H1 (cell line): ENCODE measurements around the gene TM4SF18. TPM values are rescaled to one million over a fixed set of nuclear protein-coding genes. Genes with fewer than 3 reads are reported as not detected.

ENCODE experiments used
- CTCF ChIA-PET: fragments of 300-600 bp; sonication (Branson Sonifier 250); formaldehyde crosslinking; loops from one replicate; lab custom pipeline; 2021; ENCODE audit not compliant: partially characterized antibody; lab: Charles Lee
- POLR2A ChIA-PET: fragments of 300-600 bp; sonication (Branson Sonifier 250); formaldehyde crosslinking; loops from one replicate; lab custom pipeline; 2021; ENCODE audit warnings: inconsistent platforms; ENCODE audit not compliant: partially characterized antibody; lab: Charles Lee
- DNase-seq, 2 experiments: peaks; one replicate each; pipeline versions ENCODE4 v3.0.0 to v3.0.0-alpha.2; 2010 to 2022; ENCODE audit warnings: low spot score in 2 of 2, low read depth in 1 of 2, mixed read lengths in 1 of 2
- FAIRE-seq: peaks from 2 replicates; lab custom pipeline; 2011; peaks lifted over from hg19 to GRCh38; lab: Jason Lieb, UNC
- H2AFZ ChIP-seq: 2 replicates; pipeline ENCODE4 v1.8.1; 2012; ENCODE audit warnings: low read length, inconsistent platforms
- H2AK5ac ChIP-seq: 2 replicates; pipeline ENCODE4 v1.6.1; 2013; ENCODE audit warnings: low read depth, low read length
- H2BK120ac ChIP-seq: replicated peaks from 2 replicates; pipeline ENCODE3; 2013; ENCODE audit warnings: low read depth, low read length, inconsistent platforms
- H2BK12ac ChIP-seq: 2 replicates; pipeline ENCODE4 v1.6.1; 2013; ENCODE audit warnings: low read depth, low read length
- H2BK15ac ChIP-seq: 2 replicates; pipeline ENCODE4 v1.6.1; 2013; ENCODE audit warnings: low read length
- H2BK20ac ChIP-seq: 2 replicates; pipeline ENCODE4 v1.6.1; 2013; ENCODE audit warnings: low read length
- H2BK5ac ChIP-seq: 2 replicates; pipeline ENCODE4 v1.6.1; 2013; ENCODE audit warnings: low read depth, low read length
- H3K14ac ChIP-seq: 2 replicates; pipeline ENCODE4 v1.6.1; 2013; ENCODE audit warnings: inconsistent platforms; ENCODE audit not compliant: insufficient read length
- H3K18ac ChIP-seq: 2 replicates; pipeline ENCODE4 v1.6.1; 2013; ENCODE audit warnings: low read length; ENCODE audit errors: extremely low read depth
- H3K23ac ChIP-seq: 2 replicates; pipeline ENCODE4 v1.6.1; 2013; ENCODE audit warnings: inconsistent platforms; ENCODE audit not compliant: insufficient read length
- H3K23me2 ChIP-seq: 2 replicates; pipeline ENCODE4 v1.6.1; 2013; ENCODE audit warnings: low read depth, low read length
- H3K27ac ChIP-seq: 2 replicates; pipeline ENCODE4 v1.6.1; 2011; ENCODE audit warnings: low read depth, low read length, inconsistent platforms
- H3K27me3 ChIP-seq, 4 experiments: replicated peaks in 1 of 4; 1 replicate in 1 of 4; 2 replicates in 3 of 4; pipeline versions ENCODE4 v1.6.1 to v1.8.1; 2011 to 2013; ENCODE audit warnings: low read length in 3 of 4, mild to moderate bottlenecking in 3 of 4, inconsistent platforms in 2 of 4, mixed read lengths in 2 of 4, moderate library complexity in 1 of 4; ENCODE audit not compliant: control insufficient read depth in 3 of 4, insufficient read depth in 3 of 4; ENCODE audit errors: extremely low read depth in 1 of 4
- H3K36me3 ChIP-seq, 4 experiments: 2 replicates each; pipeline versions ENCODE4 v1.6.1 to v1.8.1; 2011 to 2013; ENCODE audit warnings: mild to moderate bottlenecking in 4 of 4, low read length in 3 of 4, moderate library complexity in 2 of 4, control low read depth in 1 of 4, inconsistent platforms in 1 of 4; ENCODE audit not compliant: insufficient read depth in 4 of 4, control insufficient read depth in 2 of 4
- H3K4ac ChIP-seq: replicated peaks from 2 replicates; pipeline ENCODE3; 2013; ENCODE audit warnings: low read length, low read depth, mixed read lengths, inconsistent platforms; ENCODE audit not compliant: insufficient read length
- H3K4me1 ChIP-seq, 4 experiments: replicated peaks in 1 of 4; 1 replicate in 1 of 4; 2 replicates in 3 of 4; pipeline versions ENCODE4 v1.6.1 to v1.8.1; 2011 to 2013; ENCODE audit warnings: low read length in 3 of 4, inconsistent platforms in 2 of 4, mixed read lengths in 1 of 4; ENCODE audit not compliant: insufficient read depth in 4 of 4, control insufficient read depth in 3 of 4
- H3K4me2 ChIP-seq, 2 experiments: 2 replicates each; pipeline versions ENCODE4 v1.6.1 to v1.8.1; 2011 to 2013; ENCODE audit warnings: low read depth in 2 of 2, low read length in 2 of 2, control low read depth in 1 of 2, inconsistent platforms in 1 of 2, mild to moderate bottlenecking in 1 of 2; ENCODE audit not compliant: insufficient read depth in 1 of 2
- H3K4me3 ChIP-seq, 4 experiments: fragments of 200-600, 300-600 bp in 1 of 4; sonication (generic), shearing (Covaris generic), sonication (Bioruptor Twin) in 1 of 4; 2 replicates each; pipeline versions ENCODE4 v1.5.1 to v1.8.1; 2011 to 2016; ENCODE audit warnings: low read length in 4 of 4, low read depth in 3 of 4, control low read depth in 2 of 4, inconsistent platforms in 2 of 4, mild to moderate bottlenecking in 2 of 4, mixed read lengths in 1 of 4, moderate library complexity in 1 of 4; ENCODE audit not compliant: insufficient read depth in 2 of 4; ENCODE audit errors: extremely low read depth in 1 of 4
- H3K56ac ChIP-seq: replicated peaks from 2 replicates; pipeline ENCODE3; 2013; ENCODE audit warnings: low read depth, mild to moderate bottlenecking, mixed read lengths, low read length, inconsistent platforms; ENCODE audit not compliant: insufficient read length
- H3K79me1 ChIP-seq: 2 replicates; pipeline ENCODE4 v1.6.1; 2013; ENCODE audit warnings: low read depth, low read length, control low read depth
- H3K79me2 ChIP-seq, 2 experiments: 2 replicates each; pipeline versions ENCODE4 v1.6.1 to v1.8.1; 2012 to 2013; ENCODE audit warnings: low read length in 2 of 2, mild to moderate bottlenecking in 2 of 2, inconsistent platforms in 1 of 2; ENCODE audit not compliant: insufficient read depth in 2 of 2, control insufficient read depth in 1 of 2
- H3K9ac ChIP-seq, 4 experiments: replicated peaks in 1 of 4; 1 replicate in 1 of 4; 2 replicates in 3 of 4; pipeline versions ENCODE4 v1.6.1 to v1.8.1; 2011 to 2013; ENCODE audit warnings: low read depth in 3 of 4, low read length in 3 of 4, control low read depth in 2 of 4, mild to moderate bottlenecking in 2 of 4, moderate library complexity in 2 of 4, inconsistent platforms in 1 of 4; ENCODE audit errors: extremely low read depth in 1 of 4
- H3K9me3 ChIP-seq, 2 experiments: 2 replicates each; pipeline versions ENCODE4 v1.6.1 to v1.8.1; 2012 to 2013; ENCODE audit warnings: mild to moderate bottlenecking in 2 of 2, moderate library complexity in 2 of 2, control low read depth in 1 of 2, inconsistent platforms in 1 of 2, low read depth in 1 of 2, low read length in 1 of 2, mixed read lengths in 1 of 2; ENCODE audit not compliant: insufficient read depth in 2 of 2
- H4K20me1 ChIP-seq, 2 experiments: replicated peaks in 1 of 2; 2 replicates each; pipeline versions ENCODE3 to v1.8.1; 2011 to 2013; ENCODE audit warnings: inconsistent platforms in 2 of 2, low read length in 2 of 2, mild to moderate bottlenecking in 1 of 2; ENCODE audit not compliant: insufficient read depth in 2 of 2, control insufficient read depth in 1 of 2
- H4K5ac ChIP-seq: 2 replicates; pipeline ENCODE4 v1.6.1; 2013; ENCODE audit warnings: low read length, low read depth, mixed read lengths, inconsistent platforms; ENCODE audit not compliant: insufficient read length
- H4K8ac ChIP-seq: 2 replicates; pipeline ENCODE4 v1.8.0; 2013; ENCODE audit warnings: mild to moderate bottlenecking, moderate library complexity, low read length, inconsistent platforms; ENCODE audit not compliant: insufficient read depth; ENCODE audit errors: extremely low read depth
- H4K91ac ChIP-seq: replicated peaks from 2 replicates; pipeline ENCODE3; 2013; ENCODE audit warnings: low read length, mixed read lengths, inconsistent platforms; ENCODE audit not compliant: insufficient read length
- ASH2L ChIP-seq: fragments of 200-600, 300-600 bp; sonication (generic); IDR thresholded peaks from one replicate; pipeline ENCODE4 v1.7.1; 2017; ENCODE audit warnings: low read length
- EZH2 ChIP-seq: fragments of 200-600 bp; sonication (generic); IDR thresholded peaks from 2 replicates; pipeline ENCODE4 v1.7.1; 2012; ENCODE audit warnings: low read depth, mild to moderate bottlenecking, moderate library complexity, low read length, inconsistent platforms; ENCODE audit not compliant: severe bottlenecking
- HDAC6 ChIP-seq: IDR thresholded peaks from one replicate; pipeline ENCODE4 v1.7.1; 2012; ENCODE audit warnings: low read depth, mild to moderate bottlenecking, inconsistent platforms, low read length, moderate library complexity
- KDM4A ChIP-seq: IDR thresholded peaks from one replicate; pipeline ENCODE4 v1.7.1; 2012; ENCODE audit warnings: low read depth, mild to moderate bottlenecking, moderate library complexity, low read length, inconsistent platforms; ENCODE audit not compliant: severe bottlenecking
- POLR2AphosphoS5 ChIP-seq: IDR thresholded peaks from 2 replicates; pipeline ENCODE4 v1.6.1; 2011; ENCODE audit warnings: low read depth, low read length
- SIN3A ChIP-seq, 2 experiments: IDR thresholded peaks in 1 of 2; conservative IDR thresholded peaks in 1 of 2; 2 replicates each; pipeline ENCODE4 v1.6.1; 2011 to 2012; ENCODE audit warnings: low read length in 2 of 2, improper control_type of control experiment in 1 of 2, low read depth in 1 of 2, mild to moderate bottlenecking in 1 of 2
- SIX5 ChIP-seq: IDR thresholded peaks from 2 replicates; pipeline ENCODE4 v1.6.1; 2011; ENCODE audit warnings: mild to moderate bottlenecking, low read depth, low read length
- SP4 ChIP-seq: IDR thresholded peaks from 2 replicates; pipeline ENCODE4 v1.6.1; 2012; ENCODE audit warnings: low read length, inconsistent platforms
- TAF1 ChIP-seq: IDR thresholded peaks from 2 replicates; pipeline ENCODE4 v1.6.1; 2011; ENCODE audit warnings: mild to moderate bottlenecking, low read depth, low read length
- TAF7 ChIP-seq: optimal IDR thresholded peaks from 2 replicates; pipeline ENCODE3; 2011; ENCODE audit warnings: low read depth, mild to moderate bottlenecking, inconsistent platforms, low read length, moderate library complexity, borderline replicate concordance
- TCF12 ChIP-seq: IDR thresholded peaks from 2 replicates; pipeline ENCODE4 v1.6.1; 2011; ENCODE audit warnings: low read depth, mild to moderate bottlenecking, low read length
- WGBS, 2 experiments: shearing (Covaris generic) in 1 of 2; methylation state at CpG; one replicate each; pipeline versions ENCODE4 v1.1.6 to v1.1.7; 2013 to 2015; ENCODE audit warnings: low lambda C conversion rate in 2 of 2, mixed read lengths in 2 of 2, inconsistent platforms in 1 of 2, low coverage in 1 of 2, missing lambda C conversion rate in 1 of 2; ENCODE audit not compliant: insufficient replicate concordance in 2 of 2, insufficient coverage in 1 of 2, insufficient read length in 1 of 2; ENCODE audit errors: extremely low coverage in 1 of 2, missing lambda C conversion rate in 1 of 2; 5-methylcytosine and 5-hydroxymethylcytosine counted together
- polyA plus RNA-seq, 7 experiments: library from polyadenylated mRNA; depleted of rRNA in 3 of 7; stranded (reverse) in 5 of 7; unstranded in 2 of 7; fragments of >200 nt in 5 of 7; fragments of 200-250 nt in 2 of 7; gene quantifications; 1 replicate in 5 of 7; 2 replicates in 1 of 7; 4 replicates in 1 of 7; pipeline versions ENCODE4 v1.2.1 to v1.2.3, GENCODE V29; 2011 to 2013; ENCODE audit warnings: missing spikeins in 2 of 7, mixed read lengths in 2 of 7
- total RNA-seq: library from RNA; stranded (reverse); fragmentation: NEBNext Ultra II Directional; extraction: Animal tissue kit (Norgen Biotek cat#: 25700); gene quantifications from 2 replicates; pipeline ENCODE4 v1.2.1, GENCODE V29; 2021

The TM4SF18 gene
- total and polyA plus RNA-seq, 2 of the 8 experiments (the other 6 are each of a cell fraction or from before 2014, with no cell fraction given): 2.9 to 13.6 TPM

DNA sequence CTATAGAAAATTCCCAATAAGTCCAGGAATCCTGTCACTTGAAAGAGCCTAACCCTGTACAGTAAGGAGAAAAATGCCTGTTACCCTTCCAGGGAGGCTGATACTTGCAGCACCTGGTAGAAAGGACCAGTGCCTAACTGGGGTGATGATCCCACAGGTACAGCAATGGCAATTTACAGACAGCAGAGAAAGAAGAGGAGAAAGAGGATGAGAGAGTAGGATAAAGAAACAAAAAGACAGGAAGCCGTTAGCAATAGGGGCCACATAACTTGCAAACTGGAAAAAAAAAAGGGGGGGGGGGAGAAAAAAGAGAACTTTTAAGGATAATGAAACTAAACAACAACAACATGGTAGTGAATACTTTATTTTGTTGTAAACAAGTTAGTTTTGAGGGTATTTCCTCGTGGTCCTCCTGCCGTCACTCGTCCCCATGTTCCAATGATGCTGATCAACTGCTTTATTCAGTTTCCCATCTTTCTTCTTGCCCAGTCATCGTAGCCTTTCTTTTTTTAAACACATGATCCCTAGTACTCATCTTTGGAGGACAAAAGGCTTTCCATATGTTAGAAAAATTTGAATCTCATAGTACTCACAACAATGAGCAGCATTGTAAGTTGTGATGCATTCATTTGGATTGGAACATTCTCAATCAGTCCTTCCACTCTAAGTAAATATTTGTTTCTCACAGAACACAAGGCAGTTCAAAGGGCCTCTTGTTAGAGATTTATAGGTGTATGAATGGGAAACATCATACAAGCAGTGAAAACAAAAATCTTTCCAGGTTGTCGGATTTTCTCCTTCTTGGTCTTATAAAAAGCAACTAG lies 35.5 kb upstream of the TM4SF18 start:
- Histone ChIP-seq H3K79me1 (no peaks in the 10 kb centered on the region), H3K56ac (no peak overlapping the region), H3K4ac (peak overlapping the region; percentile 72), H3K23ac (no peak overlapping the region), H3K23me2 (no peaks in the 10 kb centered on the region; the same call in 1 of the 2 replicates), H2AFZ (no peak overlapping the region), H3K9me3 (no peaks in the 10 kb centered on the region), H4K20me1 (no peaks in the 10 kb centered on the region), H2BK12ac (no peak overlapping the region; the same call in 1 of the 2 replicates), H3K27me3 (no peaks in the 10 kb centered on the region), H3K36me3 (no peaks in the 10 kb centered on the region), H3K4me3 (peak overlapping the region in 1 of 4 experiments; percentile 17; a peak in 1 of 8 replicates), H4K91ac (peak overlapping the region; percentile 6), H3K79me2 (no peaks in the 10 kb centered on the region), H3K4me2 (peak overlapping the region in 1 of 2 experiments; percentile 38; a peak in 2 of 4 replicates), H2AK5ac (no peak overlapping the region), H3K18ac (peak overlapping the region; percentile 78; the same call in 1 of the 2 replicates), H2BK5ac (peak overlapping the region; percentile 27; the same call in 1 of the 2 replicates), H4K8ac (no peak overlapping the region), H3K14ac (no peak overlapping the region), H2BK15ac (no peak overlapping the region), H3K27ac (no peak overlapping the region), H4K5ac (peak overlapping the region; percentile 59), H3K4me1 (peaks cover 1 to 24% (median 20%) of the 10 kb centered on the region in 4 experiments), H2BK120ac (peak overlapping the region; percentile 98), H3K9ac (no peak overlapping the region), H2BK20ac (no peak overlapping the region)
- DNase-seq (no peak), FAIRE-seq (no peak)
- POLR2A ChIA-PET: no interaction called here
- CTCF ChIA-PET: interaction anchor here (0.7 to 0.9 kb wide), 5 partner anchors 10 to 1489 kb away, joined by 3 to 5 read pairs (median 3); no protein-coding TSS in a partner anchor
- 52% methylated on average over 6 of the region's 6 CpGs; no CpG with 5 or more reads in 1 of the 2 experiments for WGBS, 2 experiments
- no peak for TF ChIP-seq HDAC6
- TF ChIP-seq SIX5: 0 out of 2 replicates have a peak, but pooled peaks have one; percentile 8
- no peak for TF ChIP-seq TAF7
- no peak for TF ChIP-seq KDM4A
- TF ChIP-seq SIN3A (conservative IDR thresholded peaks at IDR 0.05 in 1 of 2, IDR thresholded peaks at IDR 0.05 in 1 of 2; ENCODE audit: low read depth in 1 of 2, low read length in 2 of 2): peak in 1 of 2 experiments; percentile 57; a peak in 1 of 4 replicates
- TF ChIP-seq SP4: no peak
- no peak for TF ChIP-seq TAF1
- no peak for TF ChIP-seq TCF12
- TF ChIP-seq EZH2: no peak
- TF ChIP-seq ASH2L: no peak
- TF ChIP-seq POLR2AphosphoS5: no peak
